Endothelial cell of umbilical vein (primary cell): ENCODE data around the gene QRICH2. TPM values are rescaled to one million over a fixed set of nuclear protein-coding genes. Genes with fewer than 3 reads are reported as not detected.

Experiments
- BruUV-seq: library from RNA; stranded (reverse); fragments of 400-500 nt; replicated peaks from 2 replicates; lab custom pipeline; 2021; lab: Mats Ljungman, UMichigan
- CTCF ChIA-PET: fragments of 300-600, 350-600 bp; sonication (Branson Sonifier 250); formaldehyde crosslinking; loops from one replicate; lab custom pipeline; 2021; ENCODE audit warnings: antibody characterized with exemption, inconsistent platforms; lab: Charles Lee
- POLR2A ChIA-PET: fragments of 300-600, 350-600 bp; sonication (Branson Sonifier 250); formaldehyde crosslinking; loops from one replicate; lab custom pipeline; 2021; ENCODE audit warnings: antibody characterized with exemption, inconsistent platforms; lab: Charles Lee
- DNase-seq: peaks from one replicate; pipeline ENCODE4 v3.0.0-alpha.2; 2011; ENCODE audit warnings: low read depth, low spot score
- FAIRE-seq: peaks from 2 replicates; lab custom pipeline; 2011; peaks lifted over from hg19 to GRCh38; lab: Jason Lieb, UNC
- H2AFZ ChIP-seq: 2 replicates; pipeline ENCODE4 v1.6.0; 2012; ENCODE audit warnings: low read depth, low read length, control low read depth, inconsistent platforms
- H3K27ac ChIP-seq: 2 replicates; pipeline ENCODE4 v1.5.1; 2011; ENCODE audit warnings: low read depth, mild to moderate bottlenecking, control low read depth, low read length, moderate library complexity; ENCODE audit not compliant: insufficient read depth
- H3K27me3 ChIP-seq, 2 experiments: 2 replicates each; pipeline versions ENCODE4 v1.6.0 to v1.6.1; 2011; ENCODE audit warnings: low read length in 2 of 2, mixed read lengths in 1 of 2; ENCODE audit not compliant: control insufficient read depth in 2 of 2, insufficient read depth in 2 of 2
- H3K36me3 ChIP-seq, 2 experiments: 2 replicates in 1 of 2; 3 replicates in 1 of 2; pipeline ENCODE4 v1.5.1; 2011; ENCODE audit warnings: low read length in 2 of 2, mild to moderate bottlenecking in 1 of 2, moderate library complexity in 1 of 2; ENCODE audit not compliant: control insufficient read depth in 2 of 2, insufficient read depth in 2 of 2; ENCODE audit errors: extremely low read depth in 1 of 2
- H3K4me1 ChIP-seq: 3 replicates; pipeline ENCODE4 v1.5.1; 2011; ENCODE audit warnings: mild to moderate bottlenecking, low read length; ENCODE audit not compliant: control insufficient read depth, insufficient read depth; ENCODE audit errors: extremely low read depth
- H3K4me2 ChIP-seq: 2 replicates; pipeline ENCODE4 v1.6.1; 2011; ENCODE audit warnings: low read length, control low read depth, mixed read lengths; ENCODE audit not compliant: insufficient read depth
- H3K4me3 ChIP-seq, 3 experiments: fragments of 200-600 bp in 1 of 3; sonication (generic), shearing (Covaris generic) in 1 of 3; replicated peaks in 1 of 3; 2 replicates each; pipeline ENCODE4 v1.5.1; 2011 to 2016; ENCODE audit warnings: control low read depth in 3 of 3, low read length in 3 of 3, mild to moderate bottlenecking in 2 of 3, inconsistent platforms in 1 of 3, low read depth in 1 of 3, moderate library complexity in 1 of 3; ENCODE audit not compliant: insufficient read depth in 1 of 3
- H3K79me2 ChIP-seq: 2 replicates; pipeline ENCODE4 v1.6.0; 2012; ENCODE audit warnings: low read length, inconsistent platforms; ENCODE audit not compliant: control insufficient read depth, insufficient read depth
- H3K9ac ChIP-seq: replicated peaks from 2 replicates; pipeline ENCODE3; 2011; ENCODE audit warnings: low read length, control low read depth; ENCODE audit not compliant: insufficient read depth; ENCODE audit errors: extremely low read depth
- H3K9me1 ChIP-seq: replicated peaks from 3 replicates; pipeline ENCODE4 v1.6.0; 2011; ENCODE audit warnings: mild to moderate bottlenecking, low read length; ENCODE audit not compliant: control insufficient read depth, insufficient read depth; ENCODE audit errors: extremely low read depth
- H3K9me3 ChIP-seq: replicated peaks from 2 replicates; pipeline ENCODE4 v1.5.1; 2012; ENCODE audit warnings: low read length, inconsistent platforms; ENCODE audit not compliant: control insufficient read depth, insufficient read depth
- H4K20me1 ChIP-seq: replicated peaks from 2 replicates; pipeline ENCODE3; 2011; ENCODE audit warnings: mild to moderate bottlenecking, low read length; ENCODE audit not compliant: control insufficient read depth, insufficient read depth; ENCODE audit errors: extremely low read depth
- CTCF ChIP-seq, 2 donors: IDR thresholded peaks; 1 replicate in 1 of 2; 2 replicates in 1 of 2; pipeline ENCODE4 v1.5.1; 2011; ENCODE audit warnings: low read length in 2 of 2, mild to moderate bottlenecking in 2 of 2, moderate library complexity in 2 of 2, control low read depth in 1 of 2, inconsistent platforms in 1 of 2, low read depth in 1 of 2; ENCODE audit not compliant: insufficient read depth in 1 of 2; ENCODE audit errors: extremely low read depth in 1 of 2
- EZH2 ChIP-seq: IDR thresholded peaks from 2 replicates; pipeline ENCODE4 v1.6.1; 2012; ENCODE audit warnings: borderline replicate concordance, low read depth, mild to moderate bottlenecking, moderate library complexity, low read length, inconsistent platforms; ENCODE audit not compliant: severe bottlenecking
- FOS ChIP-seq: IDR thresholded peaks from 2 replicates; pipeline ENCODE4 v1.6.1; 2011; ENCODE audit warnings: mild to moderate bottlenecking, low read length, moderate library complexity, borderline replicate concordance; ENCODE audit not compliant: insufficient read depth
- GATA2 ChIP-seq: IDR thresholded peaks from 2 replicates; pipeline ENCODE4 v1.7.0; 2011; ENCODE audit warnings: low read depth, mild to moderate bottlenecking, moderate library complexity, mixed read lengths, low read length; ENCODE audit not compliant: insufficient read length, insufficient read depth
- JUN ChIP-seq: IDR thresholded peaks from 2 replicates; pipeline ENCODE4 v1.6.1; 2011; ENCODE audit warnings: borderline replicate concordance, low read depth; ENCODE audit not compliant: insufficient read length, insufficient read depth
- MAX ChIP-seq: IDR thresholded peaks from 2 replicates; pipeline ENCODE4 v1.6.1; 2011; ENCODE audit not compliant: insufficient read depth, insufficient read length
- MYC ChIP-seq: IDR thresholded peaks from one replicate; pipeline ENCODE4 v1.6.1; 2011; ENCODE audit warnings: mild to moderate bottlenecking, low read depth, low read length
- POLR2A ChIP-seq: IDR thresholded peaks from 2 replicates; pipeline ENCODE4 v1.6.1; 2012; ENCODE audit warnings: low read depth, mild to moderate bottlenecking, control low read depth, low read length
- POLR2AphosphoS5 ChIP-seq: IDR thresholded peaks from 2 replicates; pipeline ENCODE4 v1.6.1; 2012; ENCODE audit warnings: low read depth, mild to moderate bottlenecking, control low read depth, low read length, moderate library complexity; ENCODE audit not compliant: insufficient read depth
- dilution Hi-C: fragments of 300-500 bp; cut with MboI; formaldehyde crosslinking; loops from one replicate; pipeline ENCODE4 v1.15.0; 2019; ENCODE audit warnings: low sequenced_read_pairs; ENCODE audit not compliant: extremely low pct_ligation_motif_present
- intact Hi-C: fragments of 100-400 bp; cut with micrococcal nuclease; formaldehyde crosslinking; loops from one replicate; pipeline ENCODE4 v1.10.0; 2022
- polyA plus RNA-seq, 4 experiments: library from polyadenylated mRNA; depleted of rRNA in 3 of 4; stranded (reverse) in 3 of 4; unstranded in 1 of 4; fragments of >200 nt; gene quantifications; 2 replicates each; pipeline versions ENCODE4 v1.2.1 to v1.2.3, GENCODE V29; 2011 to 2012; ENCODE audit warnings: missing spikeins in 1 of 4
- total RNA-seq: library from RNA; stranded (reverse); gene quantifications from 2 replicates; pipeline ENCODE4 v1.2.3, GENCODE V29; 2021

Gene QRICH2
- total and polyA plus RNA-seq, 2 donors (not counting 3 experiments of a cell fraction or from before 2014, with no cell fraction given): 6.7 to 9.6 TPM

GRCh38 chr17:76276069-76276431 is 32.0 kb downstream of the QRICH2 start:
- ChIA-PET POLR2A (no interaction called here), CTCF (interaction anchor here (14.1 kb wide), 1 partner anchor 154 kb away, joined by 320 read pairs; no protein-coding TSS in a partner anchor)
- intact Hi-C loops (loop anchor here (5.0 to 10.0 kb wide), 2 partner anchors 244 to 261 kb away; no protein-coding TSS in a partner anchor), dilution Hi-C loops (no loop called here)
- Histone ChIP-seq H3K27me3 (no peaks in the 10 kb centered on the region), H3K4me1 (no peaks in the 10 kb centered on the region), H3K4me2 (no peak overlapping the region), H3K9me1 (no peaks in the 10 kb centered on the region), H4K20me1 (no peaks in the 10 kb centered on the region), H3K9ac (no peak overlapping the region), H3K4me3 (no peak overlapping the region), H3K27ac (no peak overlapping the region), H3K9me3 (no peaks in the 10 kb centered on the region), H2AFZ (no peak overlapping the region), H3K36me3 (peaks cover 0 to 2% of the 10 kb centered on the region in 2 experiments), H3K79me2 (no peaks in the 10 kb centered on the region)
- DNase-seq: no peak
- TF ChIP-seq EZH2: no peak
- no peak for TF ChIP-seq POLR2A
- TF ChIP-seq FOS: no peak
- no peak for TF ChIP-seq MYC
- no peak for TF ChIP-seq POLR2AphosphoS5
- no peak for TF ChIP-seq JUN
- TF ChIP-seq CTCF (IDR thresholded peaks at IDR 0.05; ENCODE audit: extremely low read depth in 1 of 2, insufficient read depth in 1 of 2, low read depth in 1 of 2, low read length in 2 of 2): no peak
- no peak for TF ChIP-seq GATA2
- no peak for TF ChIP-seq MAX
- no TSS peak for BruUV-seq
- FAIRE-seq: no peak
